GM12875 (cell line): ENCODE measurements around the gene CCL20.
"Not testable (repeated sequence)": the region's sequence is repeated elsewhere in the genome, so short reads cannot be mapped to it uniquely, and the experiment has no call there.

Experiments used
- H3K4me3 ChIP-seq: one replicate; pipeline ENCODE4 v1.5.1; 2011; ENCODE audit warnings: low read depth, low read length, control low read depth
- CTCF ChIP-seq: IDR thresholded peaks from 2 replicates; pipeline ENCODE4 v1.5.1; 2011; ENCODE audit warnings: low read depth, mild to moderate bottlenecking, control low read depth, inconsistent platforms, low read length, moderate library complexity, borderline replicate concordance; ENCODE audit not compliant: insufficient read depth

The CCL20 gene

GRCh38 chr2:227785293-227785692 is 28.3 kb upstream of the CCL20 start:
- H3K4me3 ChIP-seq, result no peak overlapping the region
- no peak for TF ChIP-seq CTCF

DNA sequence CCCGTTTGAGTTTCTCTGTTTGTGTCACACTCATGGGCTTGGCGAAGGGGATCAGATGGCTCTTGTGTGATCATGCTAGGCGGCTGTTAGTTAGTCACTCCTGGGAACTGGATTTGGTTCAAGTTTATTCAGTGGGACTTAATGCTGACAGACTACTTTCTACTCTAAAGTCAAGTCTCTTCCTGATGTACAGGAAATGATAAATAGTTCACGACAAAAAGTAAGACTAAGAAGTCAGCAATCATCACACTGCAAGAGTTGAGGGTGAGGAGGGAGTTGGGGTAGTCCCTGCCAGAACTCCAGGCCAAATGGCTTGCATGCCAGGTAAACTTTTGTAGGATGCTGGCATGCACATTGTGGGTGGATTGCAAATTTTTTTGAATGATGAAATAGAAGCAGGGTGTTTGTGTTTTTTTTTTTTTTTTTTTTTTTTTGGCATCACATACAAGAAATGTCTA is 25.1 kb upstream of the CCL20 start:
- no peak overlapping the region for H3K4me3 ChIP-seq
- TF ChIP-seq CTCF, result no peak

DNA sequence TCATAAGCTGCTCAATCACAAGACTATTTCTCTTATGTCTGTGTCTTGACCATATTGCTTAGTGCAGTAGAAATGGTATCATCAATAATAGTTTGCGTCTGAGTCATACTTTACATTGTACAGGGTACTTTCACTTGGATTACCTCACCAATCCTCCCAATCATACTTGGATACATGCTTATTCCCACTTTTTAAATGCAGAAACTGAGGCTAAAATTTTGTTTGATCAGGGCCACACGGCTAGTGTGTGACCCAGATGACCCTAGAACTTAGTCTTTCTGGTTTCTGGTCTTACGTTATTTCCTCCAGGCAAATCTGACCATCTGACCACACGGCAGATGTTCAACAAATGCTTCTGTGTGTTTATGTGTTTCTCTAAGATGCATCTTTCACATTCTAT is 23.8 kb upstream of the CCL20 start:
- H3K4me3 ChIP-seq, result no peak overlapping the region
- TF ChIP-seq CTCF, result no peak

- H3K4me3 ChIP-seq, result no peak overlapping the region
- TF ChIP-seq CTCF, result no peak
These were observed 20.4 kb upstream of the CCL20 start for GRCh38 chr2:227793148-227793712.

DNA sequence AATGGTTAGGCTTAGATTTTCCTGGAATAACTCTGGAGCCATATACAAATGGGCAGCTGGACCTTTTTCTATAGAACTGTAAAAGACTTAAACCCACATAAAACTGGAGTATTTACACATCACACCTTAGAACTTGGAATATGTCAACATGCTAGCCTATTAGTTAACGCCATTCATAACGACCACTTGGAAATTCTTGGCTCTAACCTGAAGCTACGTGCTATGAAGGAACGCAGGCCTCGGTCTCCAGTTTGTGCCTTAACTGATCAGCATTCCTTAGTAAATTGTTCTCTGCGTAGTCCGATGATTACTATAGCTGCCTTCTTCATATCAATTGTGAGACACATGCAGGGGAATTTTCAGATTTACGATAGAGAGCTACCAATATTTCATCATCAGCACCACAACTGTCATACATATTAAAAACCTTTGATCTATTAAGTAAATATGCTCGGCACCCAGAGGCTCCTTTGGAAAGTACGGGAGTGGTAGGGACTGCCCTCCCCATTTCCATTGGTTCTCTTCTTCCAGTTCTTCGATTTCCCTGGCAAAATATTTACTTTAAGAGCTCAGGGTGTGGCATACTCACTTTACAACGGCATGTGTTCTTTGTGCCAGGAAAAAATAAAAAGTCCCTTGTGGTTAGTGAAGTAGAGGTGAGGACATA is 17.5 kb upstream of the CCL20 start:
- no peak overlapping the region for H3K4me3 ChIP-seq
- TF ChIP-seq CTCF, result no peak

DNA sequence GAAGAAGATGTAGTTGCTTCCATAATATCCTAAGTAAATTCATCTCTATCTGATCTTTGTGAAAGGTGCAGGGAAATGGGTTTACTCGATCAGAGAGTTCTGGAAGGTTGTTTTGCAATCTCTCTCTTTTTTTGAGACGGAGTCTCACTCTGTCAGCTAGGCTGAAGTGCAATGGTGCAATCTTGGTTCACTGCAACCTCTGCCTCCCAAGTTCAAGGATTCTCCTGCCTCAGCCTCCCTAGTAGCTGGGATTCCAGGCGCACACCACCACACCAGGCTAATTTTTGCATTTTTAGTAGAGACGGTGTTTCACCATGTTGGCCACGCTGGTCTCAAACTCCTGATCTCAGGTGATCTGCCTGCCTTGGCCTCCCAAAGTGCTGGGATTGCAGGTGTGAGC is 16.9 kb upstream of the CCL20 start:
- not testable (repeated sequence) for H3K4me3 ChIP-seq

DNA sequence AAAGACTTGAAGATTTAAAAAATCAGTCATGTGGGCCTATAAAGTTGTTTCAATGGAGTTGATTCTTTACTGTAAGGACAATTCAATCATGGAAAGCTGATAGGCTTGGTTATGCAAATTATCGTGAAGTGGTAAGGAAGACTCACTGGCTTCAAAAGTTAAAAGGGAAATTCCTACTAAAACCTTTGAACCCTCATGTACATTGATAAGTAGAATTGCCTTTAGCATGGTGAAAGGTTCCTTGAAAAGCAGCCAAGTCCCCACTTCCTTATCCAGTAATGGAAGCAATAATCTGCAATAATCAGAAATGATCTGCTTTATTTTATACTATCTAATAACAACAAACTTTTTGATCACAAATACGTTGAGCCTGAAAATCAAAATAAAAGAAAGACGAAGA is 14.4 kb upstream of the CCL20 start:
- TF ChIP-seq CTCF, result no peak
- no peak overlapping the region for H3K4me3 ChIP-seq
